PFSK-1 (cell line): Measurements from ENCODE around the gene PCAT7.

Experiments used
- FOXP2 ChIP-seq: optimal IDR thresholded peaks from 2 replicates; pipeline ENCODE3; 2011; ENCODE audit warnings: borderline replicate concordance, control low read depth, inconsistent platforms; ENCODE audit not compliant: insufficient read depth; ENCODE audit errors: extremely low read length, extremely low read depth
- POLR2AphosphoS5 ChIP-seq: IDR thresholded peaks from 2 replicates; pipeline ENCODE4 v1.6.1; 2012; ENCODE audit warnings: low read depth, mild to moderate bottlenecking, control low read depth, low read length, moderate library complexity
- REST ChIP-seq, 2 experiments: IDR thresholded peaks; 2 replicates each; pipeline versions ENCODE4 v1.6.1 to v1.8.0; 2011 to 2012; ENCODE audit warnings: low read depth in 2 of 2, low read length in 2 of 2, control low read depth in 1 of 2, inconsistent platforms in 1 of 2, mild to moderate bottlenecking in 1 of 2, moderate library complexity in 1 of 2; ENCODE audit not compliant: insufficient read depth in 1 of 2
- SIN3A ChIP-seq: IDR thresholded peaks from 2 replicates; pipeline ENCODE4 v1.6.1; 2012; ENCODE audit warnings: mild to moderate bottlenecking, low read length, moderate library complexity, borderline replicate concordance; ENCODE audit not compliant: insufficient read depth
- TAF1 ChIP-seq: IDR thresholded peaks from 2 replicates; pipeline ENCODE4 v1.6.1; 2012; ENCODE audit warnings: low read length, control low read depth, borderline replicate concordance; ENCODE audit not compliant: insufficient read depth

PCAT7 gene

GRCh38 chr9:94545940-94546339 lies 8.9 kb upstream of the PCAT7 start:
- TF ChIP-seq POLR2AphosphoS5 (no peak), SIN3A (no peak), TAF1 (no peak), FOXP2 (no peak), REST (IDR thresholded peaks at IDR 0.05; ENCODE audit: insufficient read depth in 1 of 2, low read depth in 2 of 2, low read length in 2 of 2) (no peak)

GRCh38 chr9:94553029-94553938 lies 1.6 kb upstream of the PCAT7 start:
- TF ChIP-seq SIN3A = no peak

- TF ChIP-seq SIN3A (no peak), POLR2AphosphoS5 (no peak), TAF1 (no peak), FOXP2 (no peak), REST (IDR thresholded peaks at IDR 0.05; ENCODE audit: insufficient read depth in 1 of 2, low read depth in 2 of 2, low read length in 2 of 2) (no peak)
Measured at GRCh38 chr9:94554078-94554438, 825 bp upstream of the PCAT7 start.

GRCh38 chr9:94557376-94557775 lies 2.5 kb downstream of the PCAT7 start:
- no peak for TF ChIP-seq SIN3A
- no peak for TF ChIP-seq POLR2AphosphoS5
- TF ChIP-seq TAF1 = no peak
- no peak for TF ChIP-seq FOXP2
- no peak for TF ChIP-seq REST (IDR thresholded peaks at IDR 0.05; ENCODE audit: insufficient read depth in 1 of 2, low read depth in 2 of 2, low read length in 2 of 2)

- TF ChIP-seq TAF1 (no peak), SIN3A (no peak), FOXP2 (no peak), POLR2AphosphoS5 (no peak), REST (IDR thresholded peaks at IDR 0.05; ENCODE audit: insufficient read depth in 1 of 2, low read depth in 2 of 2, low read length in 2 of 2) (no peak)
Measured at GRCh38 chr9:94560237-94560636, 5.4 kb downstream of the PCAT7 start.
